Endothelial cell of umbilical vein (primary cell): ENCODE results near the gene CLBA1. TPM values are rescaled to one million over a fixed set of nuclear protein-coding genes. Genes with fewer than 3 reads are reported as not detected.

Experiments
- BruUV-seq: library from RNA; stranded (reverse); fragments of 400-500 nt; replicated peaks from 2 replicates; lab custom pipeline; 2021; lab: Mats Ljungman, UMichigan
- CTCF ChIA-PET: fragments of 300-600, 350-600 bp; sonication (Branson Sonifier 250); formaldehyde crosslinking; loops from one replicate; lab custom pipeline; 2021; ENCODE audit warnings: antibody characterized with exemption, inconsistent platforms; lab: Charles Lee
- POLR2A ChIA-PET: fragments of 300-600, 350-600 bp; sonication (Branson Sonifier 250); formaldehyde crosslinking; loops from one replicate; lab custom pipeline; 2021; ENCODE audit warnings: antibody characterized with exemption, inconsistent platforms; lab: Charles Lee
- DNase-seq: peaks from one replicate; pipeline ENCODE4 v3.0.0-alpha.2; 2011; ENCODE audit warnings: low read depth, low spot score
- FAIRE-seq: peaks from 2 replicates; lab custom pipeline; 2011; peaks lifted over from hg19 to GRCh38; lab: Jason Lieb, UNC
- H2AFZ ChIP-seq: 2 replicates; pipeline ENCODE4 v1.6.0; 2012; ENCODE audit warnings: low read depth, low read length, control low read depth, inconsistent platforms
- H3K27ac ChIP-seq: 2 replicates; pipeline ENCODE4 v1.5.1; 2011; ENCODE audit warnings: low read depth, mild to moderate bottlenecking, control low read depth, low read length, moderate library complexity; ENCODE audit not compliant: insufficient read depth
- H3K27me3 ChIP-seq, 2 experiments: 2 replicates each; pipeline versions ENCODE4 v1.6.0 to v1.6.1; 2011; ENCODE audit warnings: low read length in 2 of 2, mixed read lengths in 1 of 2; ENCODE audit not compliant: control insufficient read depth in 2 of 2, insufficient read depth in 2 of 2
- H3K36me3 ChIP-seq, 2 experiments: 2 replicates in 1 of 2; 3 replicates in 1 of 2; pipeline ENCODE4 v1.5.1; 2011; ENCODE audit warnings: low read length in 2 of 2, mild to moderate bottlenecking in 1 of 2, moderate library complexity in 1 of 2; ENCODE audit not compliant: control insufficient read depth in 2 of 2, insufficient read depth in 2 of 2; ENCODE audit errors: extremely low read depth in 1 of 2
- H3K4me1 ChIP-seq: 3 replicates; pipeline ENCODE4 v1.5.1; 2011; ENCODE audit warnings: mild to moderate bottlenecking, low read length; ENCODE audit not compliant: control insufficient read depth, insufficient read depth; ENCODE audit errors: extremely low read depth
- H3K4me2 ChIP-seq: 2 replicates; pipeline ENCODE4 v1.6.1; 2011; ENCODE audit warnings: low read length, control low read depth, mixed read lengths; ENCODE audit not compliant: insufficient read depth
- H3K4me3 ChIP-seq, 3 experiments: fragments of 200-600 bp in 1 of 3; sonication (generic), shearing (Covaris generic) in 1 of 3; replicated peaks in 1 of 3; 2 replicates each; pipeline ENCODE4 v1.5.1; 2011 to 2016; ENCODE audit warnings: control low read depth in 3 of 3, low read length in 3 of 3, mild to moderate bottlenecking in 2 of 3, inconsistent platforms in 1 of 3, low read depth in 1 of 3, moderate library complexity in 1 of 3; ENCODE audit not compliant: insufficient read depth in 1 of 3
- H3K79me2 ChIP-seq: 2 replicates; pipeline ENCODE4 v1.6.0; 2012; ENCODE audit warnings: low read length, inconsistent platforms; ENCODE audit not compliant: control insufficient read depth, insufficient read depth
- H3K9ac ChIP-seq: replicated peaks from 2 replicates; pipeline ENCODE3; 2011; ENCODE audit warnings: low read length, control low read depth; ENCODE audit not compliant: insufficient read depth; ENCODE audit errors: extremely low read depth
- H3K9me1 ChIP-seq: replicated peaks from 3 replicates; pipeline ENCODE4 v1.6.0; 2011; ENCODE audit warnings: mild to moderate bottlenecking, low read length; ENCODE audit not compliant: control insufficient read depth, insufficient read depth; ENCODE audit errors: extremely low read depth
- H3K9me3 ChIP-seq: replicated peaks from 2 replicates; pipeline ENCODE4 v1.5.1; 2012; ENCODE audit warnings: low read length, inconsistent platforms; ENCODE audit not compliant: control insufficient read depth, insufficient read depth
- H4K20me1 ChIP-seq: replicated peaks from 2 replicates; pipeline ENCODE3; 2011; ENCODE audit warnings: mild to moderate bottlenecking, low read length; ENCODE audit not compliant: control insufficient read depth, insufficient read depth; ENCODE audit errors: extremely low read depth
- CTCF ChIP-seq, 2 donors: IDR thresholded peaks; 1 replicate in 1 of 2; 2 replicates in 1 of 2; pipeline ENCODE4 v1.5.1; 2011; ENCODE audit warnings: low read length in 2 of 2, mild to moderate bottlenecking in 2 of 2, moderate library complexity in 2 of 2, control low read depth in 1 of 2, inconsistent platforms in 1 of 2, low read depth in 1 of 2; ENCODE audit not compliant: insufficient read depth in 1 of 2; ENCODE audit errors: extremely low read depth in 1 of 2
- EZH2 ChIP-seq: IDR thresholded peaks from 2 replicates; pipeline ENCODE4 v1.6.1; 2012; ENCODE audit warnings: borderline replicate concordance, low read depth, mild to moderate bottlenecking, moderate library complexity, low read length, inconsistent platforms; ENCODE audit not compliant: severe bottlenecking
- FOS ChIP-seq: IDR thresholded peaks from 2 replicates; pipeline ENCODE4 v1.6.1; 2011; ENCODE audit warnings: mild to moderate bottlenecking, low read length, moderate library complexity, borderline replicate concordance; ENCODE audit not compliant: insufficient read depth
- GATA2 ChIP-seq: IDR thresholded peaks from 2 replicates; pipeline ENCODE4 v1.7.0; 2011; ENCODE audit warnings: low read depth, mild to moderate bottlenecking, moderate library complexity, mixed read lengths, low read length; ENCODE audit not compliant: insufficient read length, insufficient read depth
- JUN ChIP-seq: IDR thresholded peaks from 2 replicates; pipeline ENCODE4 v1.6.1; 2011; ENCODE audit warnings: borderline replicate concordance, low read depth; ENCODE audit not compliant: insufficient read length, insufficient read depth
- MAX ChIP-seq: IDR thresholded peaks from 2 replicates; pipeline ENCODE4 v1.6.1; 2011; ENCODE audit not compliant: insufficient read depth, insufficient read length
- MYC ChIP-seq: IDR thresholded peaks from one replicate; pipeline ENCODE4 v1.6.1; 2011; ENCODE audit warnings: mild to moderate bottlenecking, low read depth, low read length
- POLR2A ChIP-seq: IDR thresholded peaks from 2 replicates; pipeline ENCODE4 v1.6.1; 2012; ENCODE audit warnings: low read depth, mild to moderate bottlenecking, control low read depth, low read length
- POLR2AphosphoS5 ChIP-seq: IDR thresholded peaks from 2 replicates; pipeline ENCODE4 v1.6.1; 2012; ENCODE audit warnings: low read depth, mild to moderate bottlenecking, control low read depth, low read length, moderate library complexity; ENCODE audit not compliant: insufficient read depth
- dilution Hi-C: fragments of 300-500 bp; cut with MboI; formaldehyde crosslinking; loops from one replicate; pipeline ENCODE4 v1.15.0; 2019; ENCODE audit warnings: low sequenced_read_pairs; ENCODE audit not compliant: extremely low pct_ligation_motif_present
- intact Hi-C: fragments of 100-400 bp; cut with micrococcal nuclease; formaldehyde crosslinking; loops from one replicate; pipeline ENCODE4 v1.10.0; 2022
- polyA plus RNA-seq, 4 experiments: library from polyadenylated mRNA; depleted of rRNA in 3 of 4; stranded (reverse) in 3 of 4; unstranded in 1 of 4; fragments of >200 nt; gene quantifications; 2 replicates each; pipeline versions ENCODE4 v1.2.1 to v1.2.3, GENCODE V29; 2011 to 2012; ENCODE audit warnings: missing spikeins in 1 of 4
- total RNA-seq: library from RNA; stranded (reverse); gene quantifications from 2 replicates; pipeline ENCODE4 v1.2.3, GENCODE V29; 2021

CLBA1 gene
- total and polyA plus RNA-seq, 2 donors (not counting 3 experiments of a cell fraction or from before 2014, with no cell fraction given): 5.2 to 5.3 TPM

- dilution Hi-C loops (no loop called here), intact Hi-C loops (loop anchor here (2.0 kb wide), 1 partner anchor 19 kb away; no protein-coding TSS in a partner anchor)
- TF ChIP-seq JUN (peak; percentile 97), POLR2AphosphoS5 (peak; percentile 64), GATA2 (no peak), FOS (peak; percentile 92)
- no peak overlapping the region for H3K4me3 ChIP-seq
- H3K27me3 ChIP-seq: no peaks in the 10 kb centered on the region
- ChIA-PET CTCF (interaction anchor here (0.7 to 1.6 kb wide), 6 partner anchors 10 to 56 kb away, joined by 3 to 7 read pairs (median 4); no protein-coding TSS in a partner anchor), POLR2A (no interaction called here)
- BruUV-seq: no TSS peak
- H2AFZ ChIP-seq: no peak overlapping the region
- FAIRE-seq (peak; percentile 93), DNase-seq (peak; percentile 88)
- H3K79me2 ChIP-seq: peaks cover 2% of the 10 kb centered on the region
- peak overlapping the region; percentile 19 for H3K9ac ChIP-seq
- no peaks in the 10 kb centered on the region for H3K36me3 ChIP-seq
- H3K4me1 ChIP-seq: peaks cover 44% of the 10 kb centered on the region
- peak overlapping the region; percentile 79 for H3K4me2 ChIP-seq
- peaks cover 2% of the 10 kb centered on the region for H3K9me3 ChIP-seq
- H3K9me1 ChIP-seq: no peaks in the 10 kb centered on the region
- H3K27ac ChIP-seq: peak overlapping the region; percentile 70
- H4K20me1 ChIP-seq: no peaks in the 10 kb centered on the region
These were observed 40.6 kb downstream of the CLBA1 start for GRCh38 chr14:105026033-105026785.

GRCh38 chr14:105026802-105027563 lies 41.4 kb downstream of the CLBA1 start:
- FAIRE-seq: no peak

More at GRCh38 chr14:105026802-105027563, 41.4 kb downstream of the CLBA1 start:
- no peak overlapping the region for H3K4me3 ChIP-seq
- TF ChIP-seq POLR2A (no peak), JUN (no peak), GATA2 (no peak), MYC (no peak), MAX (no peak), EZH2 (no peak), CTCF (IDR thresholded peaks at IDR 0.05; ENCODE audit: extremely low read depth in 1 of 2, insufficient read depth in 1 of 2, low read depth in 1 of 2, low read length in 2 of 2) (no peak), POLR2AphosphoS5 (no peak), FOS (no peak)
- DNase-seq: no peak
- ChIA-PET CTCF (interaction anchor here (1.3 to 1.6 kb wide), 2 partner anchors 19 to 57 kb away, joined by 3 to 7 read pairs; no protein-coding TSS in a partner anchor), POLR2A (no interaction called here)
- peaks cover 38% of the 10 kb centered on the region for H3K4me1 ChIP-seq
- H3K36me3 ChIP-seq: no peaks in the 10 kb centered on the region
- H3K4me2 ChIP-seq: no peak overlapping the region
- H2AFZ ChIP-seq: no peak overlapping the region
- no TSS peak for BruUV-seq
- H3K27ac ChIP-seq: no peak overlapping the region
- no peaks in the 10 kb centered on the region for H3K9me1 ChIP-seq
- no peaks in the 10 kb centered on the region for H4K20me1 ChIP-seq
- H3K9ac ChIP-seq: no peak overlapping the region
- dilution Hi-C loops: no loop called here
- H3K79me2 ChIP-seq: no peaks in the 10 kb centered on the region
- intact Hi-C loops: loop anchor here (2.0 kb wide), 1 partner anchor 18 kb away; no protein-coding TSS in a partner anchor
- H3K9me3 ChIP-seq: peaks cover 2% of the 10 kb centered on the region
- H3K27me3 ChIP-seq: no peaks in the 10 kb centered on the region
